Stimulated activated CD8-positive, alpha-beta memory T cell treated with anti-CD3 and anti-CD28 coated beads, Interleukin-4, amount 100 ng/mL, for 1 hour (primary cell): ENCODE measurements around the gene CBL.
"Not testable (repeated sequence)": the region's sequence is repeated elsewhere in the genome, so short reads cannot be mapped to it uniquely, and the experiment has no call there.

Experiments
- DNase-seq, 2 donors: peaks; one replicate each; pipeline ENCODE4 v3.0.0-alpha.2; 2020; ENCODE audit warnings: low read depth in 2 of 2, low spot score in 1 of 2

The CBL gene

DNA sequence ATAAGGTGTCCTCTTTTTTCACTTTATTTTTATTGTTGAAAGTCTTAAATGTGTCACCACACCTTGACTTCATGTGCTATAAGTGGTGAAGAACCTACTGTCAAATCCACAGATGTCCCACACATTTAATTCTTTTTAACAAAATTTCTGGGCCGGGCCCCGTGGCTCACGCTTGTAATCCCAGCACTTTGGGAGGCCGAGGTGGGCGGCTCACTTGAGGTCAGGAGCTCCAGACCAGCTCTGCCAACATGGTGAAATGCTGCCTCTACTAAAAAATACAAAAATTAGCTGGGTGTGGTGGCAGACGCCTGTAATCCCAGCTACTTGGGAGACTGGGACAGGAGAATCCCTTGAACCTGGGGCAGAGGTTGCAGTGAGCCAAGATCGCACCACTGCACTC, 3.0 kb downstream of the CBL start:
- DNase-seq, result no peak

GRCh38 chr11:119210050-119210449, 3.9 kb downstream of the CBL start:
- DNase-seq, result no peak

DNA sequence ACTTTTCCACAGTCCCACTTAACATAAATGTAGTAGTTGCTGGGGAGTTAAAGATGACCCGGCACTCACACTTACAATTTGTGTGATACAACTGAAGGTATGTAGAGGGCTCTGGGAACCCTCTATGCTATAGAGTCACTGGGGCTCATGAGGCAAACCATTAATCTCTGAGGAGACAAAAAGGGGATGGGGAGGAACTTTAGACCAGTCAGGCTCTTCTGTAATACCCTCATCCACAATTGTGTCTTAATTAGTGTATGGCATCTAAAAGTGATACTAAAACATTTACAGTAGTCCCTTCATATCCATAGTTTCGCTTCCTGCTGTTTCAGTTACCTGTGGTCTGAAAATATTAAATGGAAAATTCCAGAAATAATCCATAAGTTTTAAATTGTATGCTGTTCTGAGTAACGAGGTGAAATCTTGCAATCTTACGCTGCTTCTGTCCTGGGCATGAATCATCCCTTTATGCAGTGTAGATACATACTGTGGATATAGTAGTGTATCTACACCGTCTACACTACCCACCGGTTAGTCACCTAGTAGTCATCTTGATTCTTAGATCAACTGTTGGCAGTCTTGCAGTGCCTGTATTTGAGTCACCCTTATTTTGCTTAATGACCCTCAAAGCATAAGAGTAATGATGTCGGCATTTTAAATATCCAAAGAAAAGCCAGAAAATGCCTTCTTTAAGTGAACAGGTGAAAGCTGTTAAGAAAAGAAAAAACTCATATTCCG, 12.2 kb downstream of the CBL start:
- DNase-seq, result no peak

GRCh38 chr11:119222308-119222707, 16.2 kb downstream of the CBL start:
- DNase-seq, result no peak

DNA sequence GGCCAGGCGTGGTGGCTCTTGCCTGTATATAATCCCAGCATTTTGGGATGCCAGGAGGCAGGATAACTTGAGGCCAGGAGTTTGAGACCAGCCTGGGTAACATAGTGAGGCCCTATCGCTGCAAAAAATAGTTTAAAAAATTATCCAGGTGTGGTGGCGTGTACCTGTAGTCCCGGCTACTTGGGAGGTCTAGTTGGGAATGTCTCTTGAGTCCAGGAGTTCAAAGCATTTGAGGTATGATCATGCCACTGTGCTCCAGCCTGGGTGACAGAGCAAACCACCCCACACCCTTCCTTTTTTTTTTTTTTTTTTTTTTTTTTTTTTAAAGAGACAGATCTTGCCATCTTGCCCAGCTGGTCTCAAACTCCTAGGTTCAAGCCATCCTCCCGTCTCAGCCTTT, 16.8 kb downstream of the CBL start:
- DNase-seq, result no peak

- DNase-seq, result no peak
Measured at GRCh38 chr11:119223856-119224255, 17.7 kb downstream of the CBL start.

GRCh38 chr11:119228535-119229287, 22.6 kb downstream of the CBL start:
- DNase-seq, result not testable (repeated sequence)

DNA sequence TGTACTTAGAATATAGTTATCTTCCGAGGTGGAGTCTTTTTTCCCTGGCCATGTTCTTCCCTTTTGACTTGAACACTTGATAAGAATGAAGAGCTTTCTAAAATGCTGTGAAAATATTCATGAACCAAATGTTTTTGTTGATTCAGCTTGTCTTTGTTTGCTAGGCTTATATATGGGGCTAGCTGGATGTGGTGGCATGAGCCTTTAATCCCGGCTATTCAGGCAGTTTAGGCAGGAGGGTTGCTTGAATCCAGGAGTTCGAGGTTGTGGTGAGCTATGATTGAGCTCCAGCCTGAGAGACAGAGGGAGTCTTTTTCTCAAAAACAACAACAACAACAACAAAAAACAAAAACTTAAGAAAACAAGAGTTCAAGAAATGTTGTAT, 23.1 kb downstream of the CBL start:
- no peak for DNase-seq

DNA sequence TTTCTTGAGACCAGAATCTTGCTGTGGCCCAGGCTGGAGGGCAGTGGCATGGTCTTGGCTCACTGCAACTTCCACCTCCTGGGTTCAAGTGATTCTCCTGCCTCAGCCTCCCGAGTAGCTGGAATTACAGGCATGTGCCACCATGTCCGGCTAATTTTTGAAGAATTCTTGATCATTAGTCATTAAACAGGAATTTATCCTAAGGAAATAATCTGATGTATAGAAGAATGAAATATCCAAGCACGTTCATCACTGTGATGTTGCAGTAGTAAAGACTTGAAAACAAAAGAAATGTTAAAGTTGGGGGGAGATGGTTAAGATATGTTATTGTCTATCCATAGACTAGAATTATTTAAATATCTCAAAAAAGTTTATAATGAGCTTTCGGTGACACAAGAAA, 23.6 kb downstream of the CBL start:
- no peak for DNase-seq

- no peak for DNase-seq
Measured at GRCh38 chr11:119236490-119236889, 30.4 kb downstream of the CBL start.

DNA sequence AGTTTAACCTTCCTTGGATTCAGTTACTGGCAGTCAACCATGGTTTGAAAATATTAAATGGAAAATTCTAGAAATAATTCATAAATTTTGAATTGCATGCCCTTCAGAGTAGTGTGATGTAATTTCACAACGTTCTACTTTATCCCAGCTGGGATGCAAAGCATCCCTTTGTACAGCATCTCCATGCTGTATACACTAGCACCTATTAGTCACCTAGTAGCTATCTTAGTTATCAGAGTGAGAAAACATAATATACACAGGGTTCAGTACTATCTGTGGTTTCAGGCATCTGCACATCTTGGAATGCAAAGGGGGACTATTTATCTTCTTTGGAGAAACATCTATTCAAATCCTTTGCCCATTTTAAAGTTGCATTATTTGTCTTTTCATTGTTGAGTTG, 30.8 kb downstream of the CBL start:
- DNase-seq, result no peak

GRCh38 chr11:119237515-119237914, 31.4 kb downstream of the CBL start:
- no peak for DNase-seq

DNA sequence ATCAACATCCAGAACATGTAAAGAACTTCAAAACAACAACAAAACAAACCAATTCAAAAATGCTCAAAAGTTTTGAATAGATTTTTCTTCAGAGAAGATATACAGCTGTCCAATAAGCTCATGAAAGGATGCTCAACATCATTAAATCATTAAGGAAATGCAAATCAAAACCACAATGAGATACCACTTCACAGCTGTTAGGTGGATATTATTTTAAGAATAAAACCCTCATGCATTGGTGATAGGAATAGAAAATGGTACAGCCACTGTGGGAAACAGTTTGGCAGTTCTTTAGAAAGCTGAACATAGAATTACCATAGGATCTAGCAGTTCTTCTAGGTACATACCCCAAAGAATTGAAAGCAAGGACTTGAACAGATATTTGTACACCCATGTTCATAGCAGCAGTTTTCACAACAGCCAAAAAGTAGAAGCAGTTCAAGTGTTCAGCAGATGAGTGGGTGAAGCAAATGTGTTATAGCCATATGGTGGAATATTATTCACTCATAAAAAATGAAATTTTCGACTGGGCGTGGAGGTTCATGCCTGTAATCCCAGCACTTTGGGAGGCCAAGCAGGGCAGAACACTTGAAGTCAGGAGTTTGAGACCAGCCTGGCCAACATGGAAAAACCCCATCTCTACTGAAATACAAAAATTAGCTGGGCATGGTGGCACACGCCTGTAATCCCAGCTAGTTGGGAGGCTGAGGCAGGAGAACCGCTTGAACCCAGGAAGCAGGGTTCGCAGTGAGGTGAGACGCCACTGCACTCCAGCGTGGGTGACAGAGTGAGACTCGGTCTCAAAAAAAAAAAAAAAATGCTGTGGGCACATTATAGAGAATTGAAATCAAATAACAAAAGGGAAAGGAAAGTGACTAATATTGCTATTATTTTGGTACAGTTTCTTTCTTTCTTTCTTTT, 42.9 kb downstream of the CBL start:
- no peak for DNase-seq

DNA sequence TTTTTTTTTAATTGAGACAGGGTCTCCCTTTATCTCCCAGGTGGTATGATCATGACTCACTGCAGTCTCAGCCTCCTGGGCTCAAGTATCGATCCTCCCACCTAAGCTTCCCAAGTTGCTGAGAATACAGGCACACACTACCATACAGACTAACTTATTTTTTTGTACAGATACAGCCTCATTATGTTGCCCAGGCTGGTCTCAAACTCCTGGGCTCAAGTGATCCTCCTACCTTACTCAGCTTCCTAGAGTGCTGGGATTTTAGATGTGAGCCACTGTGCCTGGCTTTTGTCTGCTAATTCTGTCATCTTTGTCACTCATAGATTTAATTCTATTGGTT, 43.5 kb downstream of the CBL start:
- no peak for DNase-seq

DNA sequence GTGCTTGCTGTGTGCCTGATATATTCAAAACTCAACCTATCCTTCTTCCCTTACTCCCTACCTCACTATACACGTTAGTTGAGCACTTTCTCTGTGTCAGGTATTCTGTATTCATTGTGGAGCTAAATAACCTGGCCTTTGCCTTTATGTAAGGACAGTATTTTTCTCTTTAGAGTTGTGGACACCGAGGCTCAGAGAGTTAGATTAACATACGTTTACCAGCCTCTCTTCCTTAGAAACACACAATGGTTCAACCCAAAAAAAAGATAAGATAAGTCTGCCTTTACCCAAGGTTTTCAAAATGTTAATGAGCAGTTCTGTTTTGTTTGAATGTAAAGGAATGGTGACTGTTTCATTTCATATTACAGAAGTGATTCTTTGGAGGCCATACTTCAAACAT, 45.0 kb downstream of the CBL start:
- no peak for DNase-seq

- no peak for DNase-seq
Measured at GRCh38 chr11:119254239-119254638, 48.1 kb downstream of the CBL start.

DNA sequence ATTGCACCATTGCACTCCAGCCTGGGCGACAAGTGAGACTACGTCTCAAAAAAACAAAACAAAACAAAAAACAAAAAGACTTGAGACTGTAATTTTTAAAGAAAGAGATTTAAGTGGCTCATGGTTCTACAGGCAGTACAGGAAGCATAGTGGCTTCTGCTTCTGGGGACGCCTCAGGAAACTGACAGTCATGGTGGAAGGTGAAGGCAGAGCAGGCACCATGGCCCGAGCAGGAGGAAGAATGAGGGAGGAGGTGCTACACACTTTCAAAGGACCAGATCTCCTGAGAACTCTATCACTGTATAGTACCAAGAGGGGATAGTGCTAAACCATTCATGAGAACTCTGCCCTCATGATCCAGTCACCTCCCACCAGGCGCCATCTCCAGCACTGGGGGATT, 52.0 kb downstream of the CBL start:
- no peak for DNase-seq

- no peak for DNase-seq
Measured at GRCh38 chr11:119258983-119259382, 52.8 kb downstream of the CBL start.

- DNase-seq, result no peak
Measured at GRCh38 chr11:119262668-119263351, 56.7 kb downstream of the CBL start.

DNA sequence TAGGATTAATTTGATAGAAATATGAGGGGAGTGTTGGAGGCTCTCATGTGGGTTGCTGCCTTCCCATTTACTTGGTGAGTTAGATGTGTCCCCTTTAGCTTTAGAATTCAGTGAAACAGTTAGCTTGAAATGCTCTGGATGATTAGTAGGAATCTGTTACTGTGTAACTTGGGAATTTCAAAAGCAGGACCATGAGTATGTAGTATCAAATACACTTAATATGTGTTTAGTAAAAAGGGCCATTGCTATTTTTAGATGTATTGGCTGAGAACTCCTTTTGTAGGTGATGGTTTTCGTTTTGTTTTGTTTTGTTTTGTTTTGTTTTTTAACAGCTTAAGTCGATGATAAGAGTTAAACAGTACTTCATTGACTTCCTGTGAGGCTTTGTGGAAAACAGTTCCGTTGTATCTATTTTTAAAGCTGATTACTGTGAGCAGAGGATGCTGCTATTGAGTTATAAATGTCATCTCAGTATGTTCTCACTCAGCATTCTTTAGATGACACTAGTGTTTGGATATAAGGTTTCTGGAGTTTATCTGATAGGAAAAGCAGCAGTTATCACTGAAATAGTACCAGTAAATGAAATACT, 57.3 kb downstream of the CBL start:
- no peak for DNase-seq

GRCh38 chr11:119266063-119266462, 59.9 kb downstream of the CBL start:
- no peak for DNase-seq
